LNCaP clone FGC (cell line): ENCODE measurements around the gene PI4K2A.
"Not testable (repeated sequence)": the region's sequence is repeated elsewhere in the genome, so short reads cannot be mapped to it uniquely, and the experiment has no call there.

ENCODE experiments used
- DNase-seq: peaks from one replicate; pipeline ENCODE4 v3.0.0-alpha.2; 2011; ENCODE audit warnings: low read depth
- H3K4me3 ChIP-seq: 2 replicates; pipeline ENCODE4 v1.5.1; 2011; ENCODE audit warnings: mild to moderate bottlenecking, low read depth, low read length, control low read depth
- CTCF ChIP-seq: IDR thresholded peaks from 2 replicates; pipeline ENCODE4 v1.5.1; 2012; ENCODE audit warnings: mild to moderate bottlenecking; ENCODE audit not compliant: control insufficient read depth, insufficient read depth; ENCODE audit errors: extremely low read depth

PI4K2A gene

GRCh38 chr10:97675222-97675621 lies 34.8 kb downstream of the PI4K2A start:
- no peak for DNase-seq
- TF ChIP-seq CTCF: no peak
- H3K4me3 ChIP-seq: no peak overlapping the region

- DNase-seq: peak; percentile 17
- no peak overlapping the region for H3K4me3 ChIP-seq
- TF ChIP-seq CTCF: peak; percentile 77
Observed at GRCh38 chr10:97676770-97677581, 36.5 kb downstream of the PI4K2A start.

GRCh38 chr10:97679594-97679993 lies 39.1 kb downstream of the PI4K2A start:
- H3K4me3 ChIP-seq: no peak overlapping the region
- no peak for TF ChIP-seq CTCF
- DNase-seq: no peak

GRCh38 chr10:97682042-97682441 lies 41.6 kb downstream of the PI4K2A start:
- no peak overlapping the region for H3K4me3 ChIP-seq
- no peak for TF ChIP-seq CTCF
- DNase-seq: no peak

- DNase-seq: no peak
- H3K4me3 ChIP-seq: no peak overlapping the region
Observed at GRCh38 chr10:97683556-97684367, 43.3 kb downstream of the PI4K2A start.

GRCh38 chr10:97684368-97684713 lies 43.9 kb downstream of the PI4K2A start:
- not testable (repeated sequence) for DNase-seq, H3K4me3 ChIP-seq

More at GRCh38 chr10:97683556-97684367, 43.3 kb downstream of the PI4K2A start:
- no peak for TF ChIP-seq CTCF

- H3K4me3 ChIP-seq: no peak overlapping the region
- no peak for TF ChIP-seq CTCF
- DNase-seq: no peak
Observed at GRCh38 chr10:97684866-97685394, 44.5 kb downstream of the PI4K2A start.
